ENCODE data around the gene SPEG.

Gene SPEG

GRCh38 chr2:219475697-219476651 is 41.3 kb downstream of the SPEG start:
- H3K27ac ChIP-seq, result no peak overlapping the region
- TF ChIP-seq CTCF (conservative IDR thresholded peaks at IDR 0.05), result peak; percentile 94

GRCh38 chr2:219476652-219477151 is 42.1 kb downstream of the SPEG start:
- no peak overlapping the region for H3K27ac ChIP-seq
- TF ChIP-seq CTCF (conservative IDR thresholded peaks at IDR 0.05), result no peak

GRCh38 chr2:219477179-219477578 is 42.5 kb downstream of the SPEG start:
- no peak overlapping the region for H3K27ac ChIP-seq
- no peak for TF ChIP-seq CTCF (conservative IDR thresholded peaks at IDR 0.05)

GRCh38 chr2:219477815-219478214 is 43.2 kb downstream of the SPEG start:
- H3K27ac ChIP-seq, result peak overlapping the region; percentile 51
- no peak for TF ChIP-seq CTCF (conservative IDR thresholded peaks at IDR 0.05)

GRCh38 chr2:219478916-219479315 is 44.3 kb downstream of the SPEG start:
- no peak for TF ChIP-seq CTCF (conservative IDR thresholded peaks at IDR 0.05)
- H3K27ac ChIP-seq, result peak overlapping the region; percentile 51

- no peak overlapping the region for H3K27ac ChIP-seq
- TF ChIP-seq CTCF (conservative IDR thresholded peaks at IDR 0.05), result no peak
Measured at GRCh38 chr2:219480004-219480403, 45.4 kb downstream of the SPEG start.

- H3K27ac ChIP-seq, result no peak overlapping the region
- TF ChIP-seq CTCF (conservative IDR thresholded peaks at IDR 0.05), result no peak
Measured at GRCh38 chr2:219482674-219483405, 48.2 kb downstream of the SPEG start.

Data from VCaP (cell line).